Small intestine (tissue), 7 donors: ENCODE measurements around the gene ZMYND11. TPM values are rescaled to one million over a fixed set of nuclear protein-coding genes. Genes with fewer than 3 reads are reported as not detected.

Experiments
- DNase-seq, 2 donors: peaks; one replicate each; pipeline versions ENCODE4 v3.0.0 to v3.0.0-alpha.2; 2013
- FAIRE-seq: peaks from 2 replicates; lab custom pipeline; 2012; peaks lifted over from hg19 to GRCh38; lab: Jason Lieb, UNC
- H3K27ac ChIP-seq, 3 donors: one replicate each; pipeline ENCODE4 v1.5.1; 2013; ENCODE audit warnings: low read length in 2 of 3, mild to moderate bottlenecking in 2 of 3, control low read depth in 1 of 3, inconsistent platforms in 1 of 3, low read depth in 1 of 3, moderate library complexity in 1 of 3
- H3K27me3 ChIP-seq, 3 donors: one replicate each; pipeline ENCODE4 v1.6.1; 2013; ENCODE audit warnings: low read length in 3 of 3, inconsistent platforms in 1 of 3; ENCODE audit not compliant: control insufficient read depth in 3 of 3, insufficient read depth in 3 of 3
- H3K36me3 ChIP-seq, 3 donors: one replicate each; pipeline ENCODE4 v1.6.1; 2013; ENCODE audit warnings: low read length in 3 of 3, inconsistent platforms in 1 of 3, low read depth in 1 of 3, mild to moderate bottlenecking in 1 of 3, moderate library complexity in 1 of 3; ENCODE audit not compliant: control insufficient read depth in 3 of 3, insufficient read depth in 2 of 3
- H3K4me1 ChIP-seq, 3 donors: one replicate each; pipeline ENCODE4 v1.6.1; 2013; ENCODE audit warnings: low read length in 2 of 3, inconsistent platforms in 1 of 3, low read depth in 1 of 3, mild to moderate bottlenecking in 1 of 3, moderate library complexity in 1 of 3; ENCODE audit not compliant: control insufficient read depth in 3 of 3, insufficient read depth in 2 of 3
- H3K4me3 ChIP-seq, 3 donors: one replicate each; pipeline ENCODE4 v1.5.1; 2013; ENCODE audit warnings: low read length in 3 of 3, control low read depth in 1 of 3, inconsistent platforms in 1 of 3, low read depth in 1 of 3, mild to moderate bottlenecking in 1 of 3, moderate library complexity in 1 of 3
- H3K9me3 ChIP-seq, 2 donors: one replicate each; pipeline ENCODE4 v1.6.1; 2013; ENCODE audit warnings: low read depth in 1 of 2, low read length in 1 of 2; ENCODE audit not compliant: control insufficient read depth in 2 of 2, insufficient read depth in 1 of 2
- WGBS, 3 donors: extraction: QIAGEN DNeasy Blood & Tissue Kit; methylation state at CpG; one replicate each; pipeline ENCODE4 v1.1.7; 2013; 5-methylcytosine and 5-hydroxymethylcytosine counted together
- polyA plus RNA-seq, 4 donors: library from polyadenylated mRNA; stranded (reverse) in 3 of 4; unstranded in 1 of 4; fragments of 200-250 nt in 3 of 4; fragments of 120-200 nt in 1 of 4; gene quantifications; one replicate each; pipeline versions ENCODE4 v1.2.1 to v1.2.3, GENCODE V29; 2013
- donor health status: healthy with polysubstance abuse.
- donor health status: control.
- donor health status: control.
- donor health status: Bipolar disorder and iron deficiency.
- donor health status: healthy.

The ZMYND11 gene
- polyA plus RNA-seq, 4 donors = 21.7 to 57.6 (median 27.0) TPM

DNA sequence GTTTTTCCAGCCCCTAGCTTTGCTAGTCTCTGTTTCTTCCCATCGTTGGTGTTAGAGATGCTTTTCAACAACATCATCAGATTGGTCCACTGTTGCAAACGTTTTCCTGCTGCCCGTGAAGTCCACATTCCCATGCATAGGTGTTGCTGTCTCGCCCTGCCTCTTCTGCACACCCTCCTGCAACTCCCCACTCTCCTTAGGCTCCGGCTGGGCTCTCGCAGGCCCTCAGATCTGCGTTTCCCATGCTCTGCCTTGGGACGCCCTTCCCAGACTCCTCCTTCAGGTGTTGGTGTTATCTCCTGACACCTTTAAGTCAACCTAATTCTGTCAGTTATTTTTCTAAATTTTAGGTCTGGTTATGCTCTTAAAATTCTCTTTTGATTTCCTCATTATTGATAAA is 55.0 kb downstream of the ZMYND11 start:
- FAIRE-seq (no peak), DNase-seq (no peak)
- WGBS, 3 donors = 89 to 90% (median 89%) methylated on average over 8 of the region's 8 CpGs
- H3K4me3 ChIP-seq = no peak overlapping the region
- no peaks in the 10 kb centered on the region for H3K27me3 ChIP-seq
- H3K27ac ChIP-seq = no peak overlapping the region
- no peaks in the 10 kb centered on the region for H3K4me1 ChIP-seq
- peaks cover 0 to 2% of the 10 kb centered on the region in 2 donors for H3K9me3 ChIP-seq
- peaks cover 0 to 14% (median 0%) of the 10 kb centered on the region in 3 donors for H3K36me3 ChIP-seq

GRCh38 chr10:191703-192518 is 56.7 kb downstream of the ZMYND11 start:
- WGBS, 3 donors = 73 to 86% (median 83%) methylated on average over 9 of the region's 9 CpGs
- DNase-seq = no peak

GRCh38 chr10:194281-194680 is 59.0 kb downstream of the ZMYND11 start:
- H3K4me1 ChIP-seq = no peaks in the 10 kb centered on the region
- no peak for FAIRE-seq
- H3K36me3 ChIP-seq = peaks cover 0 to 9% (median 0%) of the 10 kb centered on the region in 3 donors
- no peak for DNase-seq
- H3K27me3 ChIP-seq = no peaks in the 10 kb centered on the region
- no peak overlapping the region for H3K27ac ChIP-seq
- H3K4me3 ChIP-seq = no peak overlapping the region
- WGBS, 3 donors = 95 to 97% (median 96%) methylated on average over 5 of the region's 5 CpGs
- H3K9me3 ChIP-seq = peaks cover 0 to 2% of the 10 kb centered on the region in 2 donors

More at GRCh38 chr10:191703-192518, 56.7 kb downstream of the ZMYND11 start:
- no peak overlapping the region for H3K4me3 ChIP-seq
- H3K9me3 ChIP-seq = peaks cover 0 to 2% of the 10 kb centered on the region in 2 donors
- no peak overlapping the region for H3K27ac ChIP-seq
- H3K4me1 ChIP-seq = no peaks in the 10 kb centered on the region
- H3K36me3 ChIP-seq = peaks cover 0 to 13% (median 0%) of the 10 kb centered on the region in 3 donors
- FAIRE-seq = no peak
- H3K27me3 ChIP-seq = no peaks in the 10 kb centered on the region

- Histone ChIP-seq H3K4me3 (no peak overlapping the region), H3K36me3 (peaks cover 0 to 8% (median 0%) of the 10 kb centered on the region in 3 donors), H3K27ac (no peak overlapping the region), H3K9me3 (no peaks in the 10 kb centered on the region), H3K27me3 (no peaks in the 10 kb centered on the region), H3K4me1 (no peaks in the 10 kb centered on the region)
- peak in 1 of 2 donors; percentile 16 for DNase-seq
- no peak for FAIRE-seq
- 83 to 93% (median 92%) methylated on average over 1 of the region's 1 CpG for WGBS, 3 donors
These were observed 65.2 kb downstream of the ZMYND11 start for GRCh38 chr10:200405-200804.

DNA sequence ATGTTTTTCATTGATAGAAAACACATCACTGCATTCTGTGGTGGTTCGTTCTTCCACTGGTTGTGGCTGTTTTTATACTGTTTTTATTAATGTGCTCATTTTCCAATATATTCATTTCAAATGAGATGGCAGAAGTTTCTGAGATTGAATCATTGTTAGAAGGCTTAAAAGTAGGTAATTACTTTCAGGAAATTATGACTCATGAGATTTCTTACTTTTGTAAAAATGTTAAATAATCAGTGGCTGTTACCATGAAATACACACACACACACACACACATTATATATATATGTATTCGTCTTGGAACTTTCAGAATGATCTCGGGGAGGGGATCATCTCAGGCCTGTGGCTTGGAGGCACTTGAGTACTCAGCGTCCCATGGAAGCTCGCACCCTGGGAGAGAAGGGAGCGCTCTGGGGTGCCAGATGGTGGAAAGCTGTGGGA is 66.1 kb downstream of the ZMYND11 start:
- no peaks in the 10 kb centered on the region for H3K4me1 ChIP-seq
- DNase-seq (no peak), FAIRE-seq (no peak)
- H3K27me3 ChIP-seq = no peaks in the 10 kb centered on the region
- H3K36me3 ChIP-seq = peaks cover 0 to 8% (median 0%) of the 10 kb centered on the region in 3 donors
- H3K27ac ChIP-seq = no peak overlapping the region
- no peak overlapping the region for H3K4me3 ChIP-seq
- 81 to 95% (median 84%) methylated on average over 6 of the region's 6 CpGs for WGBS, 3 donors
- H3K9me3 ChIP-seq = no peaks in the 10 kb centered on the region

- Histone ChIP-seq H3K9me3 (no peaks in the 10 kb centered on the region), H3K36me3 (peaks cover 0 to 4% (median 3%) of the 10 kb centered on the region in 3 donors), H3K27ac (no peak overlapping the region), H3K27me3 (no peaks in the 10 kb centered on the region), H3K4me1 (no peaks in the 10 kb centered on the region), H3K4me3 (no peak overlapping the region)
- no peak for DNase-seq
- no peak for FAIRE-seq
- WGBS, 3 donors = 94 to 97% (median 96%) methylated on average over 4 of the region's 4 CpGs
These were observed 73.4 kb downstream of the ZMYND11 start for GRCh38 chr10:208616-209015.

- DNase-seq = no peak
- Histone ChIP-seq H3K9me3 (no peaks in the 10 kb centered on the region), H3K4me1 (no peaks in the 10 kb centered on the region), H3K4me3 (no peak overlapping the region), H3K27ac (no peak overlapping the region), H3K36me3 (peaks cover 0 to 4% (median 3%) of the 10 kb centered on the region in 3 donors), H3K27me3 (no peaks in the 10 kb centered on the region)
- 96 to 97% (median 96%) methylated on average over 6 of the region's 6 CpGs for WGBS, 3 donors
- FAIRE-seq = no peak
These were observed 74.1 kb downstream of the ZMYND11 start for GRCh38 chr10:209357-209756.

GRCh38 chr10:210297-210696 is 75.0 kb downstream of the ZMYND11 start:
- Histone ChIP-seq H3K9me3 (no peaks in the 10 kb centered on the region), H3K36me3 (peaks cover 0 to 4% (median 3%) of the 10 kb centered on the region in 3 donors), H3K4me3 (no peak overlapping the region), H3K27me3 (no peaks in the 10 kb centered on the region), H3K4me1 (no peaks in the 10 kb centered on the region), H3K27ac (no peak overlapping the region)
- FAIRE-seq = no peak
- DNase-seq = no peak
- WGBS, 3 donors = 73 to 84% (median 74%) methylated on average over 5 of the region's 5 CpGs
